GM12873 (cell line): ENCODE measurements around the gene KIF2C.

Experiments
- TF ChIP-seq, protein P1 (sequence below): IDR thresholded peaks from 2 replicates; pipeline ENCODE4 v1.5.1; 2012; ENCODE audit warnings: low read depth, mild to moderate bottlenecking, moderate library complexity, low read length, control low read depth; ENCODE audit not compliant: insufficient read depth; ENCODE audit errors: missing control alignments

Gene KIF2C

DNA sequence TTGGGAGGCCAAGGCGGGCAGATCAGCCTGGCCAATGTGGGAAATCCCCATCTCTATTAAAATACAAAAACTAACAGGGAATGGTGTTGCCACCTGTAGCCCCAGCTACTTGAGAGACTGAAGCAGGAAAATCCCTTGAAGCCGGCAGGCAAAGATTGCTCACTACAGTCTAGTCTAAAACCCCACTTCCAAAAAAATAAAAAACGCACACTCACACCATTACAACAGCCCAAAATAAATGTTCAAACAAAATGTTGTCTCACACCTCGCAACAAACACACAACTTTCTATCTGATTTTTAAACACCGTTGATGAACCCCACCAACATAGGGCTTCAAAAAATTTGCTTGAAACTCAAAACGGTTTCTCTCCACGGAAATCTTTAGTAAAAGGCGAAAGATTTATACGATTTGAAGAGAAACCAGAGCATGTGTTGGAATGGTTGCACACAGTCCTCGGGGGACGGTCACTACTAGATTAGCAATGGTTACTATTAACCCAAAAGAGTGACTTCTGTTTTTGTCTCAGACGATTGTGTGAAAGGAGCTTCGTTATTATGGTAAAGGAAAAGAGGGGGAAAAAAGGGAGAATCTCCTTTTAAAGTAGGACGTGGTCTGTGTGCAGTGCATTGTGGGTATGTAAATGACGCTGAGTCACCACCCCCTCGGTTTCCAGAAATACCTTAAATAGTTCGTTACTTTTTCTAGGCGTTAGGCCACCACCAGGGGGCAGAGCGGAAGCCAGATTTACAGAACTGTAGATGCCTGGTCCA lies 8.7 kb upstream of the KIF2C start, which contains the start of gene RNU5D-1:
RNU5D-1 (minus strand) TSS at position 430 of the 772 bp plus-strand sequence.
- TF ChIP-seq, protein P1, sequence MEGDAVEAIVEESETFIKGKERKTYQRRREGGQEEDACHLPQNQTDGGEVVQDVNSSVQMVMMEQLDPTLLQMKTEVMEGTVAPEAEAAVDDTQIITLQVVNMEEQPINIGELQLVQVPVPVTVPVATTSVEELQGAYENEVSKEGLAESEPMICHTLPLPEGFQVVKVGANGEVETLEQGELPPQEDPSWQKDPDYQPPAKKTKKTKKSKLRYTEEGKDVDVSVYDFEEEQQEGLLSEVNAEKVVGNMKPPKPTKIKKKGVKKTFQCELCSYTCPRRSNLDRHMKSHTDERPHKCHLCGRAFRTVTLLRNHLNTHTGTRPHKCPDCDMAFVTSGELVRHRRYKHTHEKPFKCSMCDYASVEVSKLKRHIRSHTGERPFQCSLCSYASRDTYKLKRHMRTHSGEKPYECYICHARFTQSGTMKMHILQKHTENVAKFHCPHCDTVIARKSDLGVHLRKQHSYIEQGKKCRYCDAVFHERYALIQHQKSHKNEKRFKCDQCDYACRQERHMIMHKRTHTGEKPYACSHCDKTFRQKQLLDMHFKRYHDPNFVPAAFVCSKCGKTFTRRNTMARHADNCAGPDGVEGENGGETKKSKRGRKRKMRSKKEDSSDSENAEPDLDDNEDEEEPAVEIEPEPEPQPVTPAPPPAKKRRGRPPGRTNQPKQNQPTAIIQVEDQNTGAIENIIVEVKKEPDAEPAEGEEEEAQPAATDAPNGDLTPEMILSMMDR = peak; percentile 82

DNA sequence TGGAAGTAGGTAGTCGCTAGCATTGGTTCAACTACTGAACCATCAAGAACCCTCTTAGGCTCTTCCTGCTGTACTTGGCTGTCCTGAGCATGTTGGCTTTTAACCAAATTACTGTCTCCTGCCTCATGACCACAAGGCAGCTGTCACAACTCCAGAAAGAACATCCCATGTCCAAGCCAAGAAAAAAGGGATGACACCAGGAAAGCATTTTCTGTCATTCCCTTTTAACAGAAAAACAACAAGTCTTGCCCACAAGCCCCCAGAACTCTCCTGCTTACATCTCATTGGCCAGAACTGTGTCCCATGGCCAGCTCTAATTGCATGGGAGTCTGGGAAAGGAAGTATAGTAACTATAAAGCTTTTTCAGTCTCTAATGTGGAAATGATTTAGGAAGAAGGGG lies 6.3 kb upstream of the KIF2C start:
- TF ChIP-seq, protein P1 = no peak

DNA sequence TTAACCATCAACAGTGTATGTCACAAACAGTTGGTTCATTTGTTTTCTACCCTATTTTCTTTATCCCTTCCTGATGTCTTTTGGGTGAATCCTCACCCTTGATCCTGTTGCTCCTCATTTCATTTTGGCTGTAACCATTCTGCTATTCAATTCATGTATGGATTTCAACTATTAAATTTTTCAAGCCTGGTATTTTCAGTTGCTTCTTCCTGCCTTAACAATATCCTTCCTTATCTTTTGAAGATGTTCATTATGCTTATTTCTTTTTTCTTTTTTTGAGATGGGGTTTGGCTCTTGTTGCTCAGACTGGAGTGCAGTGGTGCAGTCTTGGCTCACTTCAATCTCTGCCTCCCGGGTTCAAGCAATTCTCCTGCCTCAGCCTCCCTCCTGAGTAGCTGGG lies 5.9 kb upstream of the KIF2C start:
- TF ChIP-seq, protein P1 = no peak

DNA sequence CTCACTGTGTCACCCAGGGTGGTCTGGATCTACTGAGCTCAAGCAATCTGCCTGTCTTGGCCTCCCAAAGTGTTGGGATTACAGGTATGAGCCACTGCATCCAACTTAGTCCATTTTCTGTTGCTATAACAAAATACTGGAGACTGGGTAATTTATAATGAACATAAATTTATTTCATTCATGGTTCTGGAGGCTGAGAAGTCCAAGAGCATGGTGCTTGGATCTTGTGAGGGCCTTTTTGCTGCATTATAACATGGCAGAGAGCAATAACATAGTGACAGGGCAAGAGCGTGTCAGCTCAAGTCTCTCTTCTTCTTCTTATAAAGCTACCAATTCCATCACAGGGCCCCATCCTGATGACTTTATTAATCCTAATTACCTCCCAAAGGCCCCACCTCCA lies 3.6 kb upstream of the KIF2C start:
- TF ChIP-seq, protein P1 = no peak

DNA sequence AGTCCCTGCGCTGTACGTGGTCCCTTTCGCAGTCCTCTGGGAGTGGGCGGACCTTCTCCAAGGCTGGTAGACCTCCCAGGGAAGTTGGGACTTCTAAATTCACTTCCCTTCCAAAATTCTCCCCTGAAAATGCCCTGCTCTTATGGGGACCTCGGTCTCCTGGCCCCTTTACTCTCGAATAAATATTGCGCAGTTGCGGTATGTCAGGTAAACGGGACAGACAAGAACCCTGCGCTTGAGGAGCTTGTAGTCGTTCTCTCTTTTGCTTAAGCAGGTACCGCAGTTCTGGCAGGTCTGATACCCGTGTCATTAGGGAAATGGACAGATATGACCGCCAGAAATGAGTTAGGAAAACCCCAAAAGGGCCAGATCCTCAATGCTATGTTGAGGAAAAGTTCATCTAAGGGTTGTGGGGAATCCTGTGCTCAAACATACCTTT lies 561 bp downstream of the KIF2C start:
- TF ChIP-seq, protein P1 = no peak

DNA sequence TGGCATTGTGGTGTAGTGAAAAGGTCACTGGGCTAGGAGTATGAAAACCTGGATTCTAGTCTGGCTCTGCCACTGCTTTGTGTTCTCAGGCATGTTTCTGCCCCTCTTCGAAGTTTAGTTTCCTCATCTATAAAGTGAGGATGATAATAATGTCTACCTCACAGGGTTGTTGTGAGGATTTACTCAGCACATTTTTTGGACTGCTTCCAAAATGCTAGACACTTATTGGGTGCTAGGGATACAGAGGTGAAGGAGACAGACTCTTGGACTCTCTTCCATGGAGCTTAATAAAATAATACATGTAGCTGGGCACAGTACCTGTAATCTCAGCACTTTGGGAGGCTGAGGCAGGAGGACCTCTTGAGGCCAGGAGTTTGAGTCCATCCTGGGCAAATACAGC lies 3.6 kb downstream of the KIF2C start:
- TF ChIP-seq, protein P1 = no peak

DNA sequence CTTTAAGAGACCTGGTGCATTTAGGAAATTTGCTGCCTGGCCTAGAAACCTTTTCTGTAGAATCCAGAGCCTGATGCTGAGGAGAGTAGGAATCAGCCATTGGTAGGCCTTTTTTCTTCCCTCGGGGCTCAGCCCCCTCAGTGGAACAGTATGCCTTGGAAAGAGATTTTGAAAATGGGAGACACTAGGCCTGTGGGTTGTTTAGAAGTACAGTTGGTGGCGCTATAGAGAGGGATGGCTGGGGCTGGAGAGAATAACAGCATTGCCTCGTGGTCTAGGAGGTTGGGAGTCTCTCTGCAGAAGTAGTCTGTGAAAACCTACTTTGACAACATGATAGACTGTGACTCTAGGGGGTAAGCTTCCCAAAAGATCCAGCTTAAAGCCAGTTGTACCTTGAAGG lies 8.2 kb downstream of the KIF2C start:
- TF ChIP-seq, protein P1 = no peak
